DND-41 (cell line): ENCODE measurements around the gene OR5A2.

Experiments
- CTCF ChIP-seq: IDR thresholded peaks from 2 replicates; pipeline ENCODE4 v1.5.1; 2012; ENCODE audit warnings: borderline replicate concordance, low read length, moderate library complexity, mild to moderate bottlenecking; ENCODE audit not compliant: poor library complexity, severe bottlenecking; ENCODE audit errors: extremely low read depth
- EZH2 ChIP-seq: IDR thresholded peaks from 3 replicates; pipeline ENCODE4 v1.6.1; 2012; ENCODE audit warnings: borderline replicate concordance, low read depth, mild to moderate bottlenecking, moderate library complexity, low read length, inconsistent platforms; ENCODE audit not compliant: severe bottlenecking

- TF ChIP-seq CTCF (no peak), EZH2 (no peak)
Measured at GRCh38 chr11:59475176-59475575, 49.0 kb upstream of the OR5A2 start.
